Sigmoid colon (tissue), 7 donors: Measurements from ENCODE around the gene VPS26C. TPM values are rescaled to one million over a fixed set of nuclear protein-coding genes. Genes with fewer than 3 reads are reported as not detected.

Experiments
- DNase-seq: peaks from one replicate; pipeline ENCODE4 v3.0.0-alpha.2; 2019
- H3K27ac ChIP-seq, 4 donors: fragments of 200-600 bp; sonication (generic); one replicate each; pipeline ENCODE4 v1.5.1; 2016 to 2019; ENCODE audit warnings: mild to moderate bottlenecking in 1 of 4
- H3K27me3 ChIP-seq, 3 donors: fragments of 200-600 bp; sonication (generic); one replicate each; pipeline ENCODE4 v1.5.1; 2019; ENCODE audit warnings: mild to moderate bottlenecking in 1 of 3
- H3K36me3 ChIP-seq, 4 donors: fragments of 200-600 bp; sonication (generic); one replicate each; pipeline ENCODE4 v1.5.1; 2016 to 2019
- H3K4me1 ChIP-seq, 4 donors: fragments of 200-600 bp; sonication (generic); one replicate each; pipeline ENCODE4 v1.5.1; 2017 to 2019
- H3K4me3 ChIP-seq, 4 donors: fragments of 200-600 bp; sonication (generic); one replicate each; pipeline ENCODE4 v1.5.1; 2017 to 2019; ENCODE audit warnings: mild to moderate bottlenecking in 2 of 4, moderate library complexity in 1 of 4
- H3K9me3 ChIP-seq, 4 donors: fragments of 200-600 bp in 3 of 4; sonication (generic) in 3 of 4; one replicate each; pipeline versions ENCODE4 v1.5.1 to v1.6.1; 2013 to 2019
- CTCF ChIP-seq, 4 experiments: fragments of 450-650 bp in 3 of 4; fragments of 200-600 bp in 1 of 4; IDR thresholded peaks; one replicate each; pipeline ENCODE4 v1.5.1; 2016 to 2019; ENCODE audit warnings: antibody characterized with exemption in 4 of 4, mild to moderate bottlenecking in 3 of 4, moderate library complexity in 2 of 4
- EP300 ChIP-seq, 4 donors: sonication (generic); formaldehyde crosslinking; IDR thresholded peaks; one replicate each; pipeline ENCODE4 v1.6.1; 2017; ENCODE audit warnings: antibody characterized with exemption in 4 of 4
- POLR2A ChIP-seq, 2 donors: fragments of 450-650 bp; IDR thresholded peaks; one replicate each; pipeline ENCODE4 v1.6.1; 2016; ENCODE audit warnings: antibody characterized with exemption in 2 of 2, mild to moderate bottlenecking in 2 of 2, moderate library complexity in 2 of 2
- POLR2AphosphoS5 ChIP-seq, 4 donors: sonication (generic); formaldehyde crosslinking; IDR thresholded peaks; one replicate each; pipeline ENCODE4 v1.6.1; 2017; ENCODE audit warnings: antibody characterized with exemption in 4 of 4
- WGBS, 2 donors: extraction: QIAGEN DNeasy Blood & Tissue Kit; methylation state at CpG; one replicate each; pipeline ENCODE4 v1.1.7; 2013; 5-methylcytosine and 5-hydroxymethylcytosine counted together
- intact Hi-C: fragments of 100-400 bp; cut with DNase I; formaldehyde crosslinking; loops from one replicate; pipeline ENCODE4 v1.15.1; 2023
- polyA plus RNA-seq, 3 donors: library from polyadenylated mRNA; stranded (reverse); fragments of 200-250 nt; gene quantifications; one replicate each; pipeline ENCODE4 v1.2.3, GENCODE V29; 2013
- total RNA-seq, 4 donors: library from RNA; depleted of rRNA; stranded (reverse); fragments of >200 nt; gene quantifications; one replicate each; pipeline ENCODE4 v1.1.0, GENCODE V29; 2016
- donor health status: healthy with polysubstance abuse.
- donor health status: Bipolar disorder and iron deficiency.
- donor health status: healthy.

Gene VPS26C
- total and polyA plus RNA-seq, 7 donors = 34.2 to 71.7 (median 52.6) TPM

- TF ChIP-seq POLR2AphosphoS5 (IDR thresholded peaks at IDR 0.05) (no peak), CTCF (IDR thresholded peaks at IDR 0.05) (no peak), EP300 (IDR thresholded peaks at IDR 0.05) (no peak), POLR2A (IDR thresholded peaks at IDR 0.05) (no peak)
- Histone ChIP-seq H3K36me3 (peaks cover 13 to 98% (median 24%) of the 10 kb centered on the region in 4 donors), H3K27me3 (no peaks in the 10 kb centered on the region), H3K27ac (no peak overlapping the region), H3K4me1 (no peaks in the 10 kb centered on the region), H3K4me3 (no peak overlapping the region), H3K9me3 (no peaks in the 10 kb centered on the region)
- 92 to 98% methylated on average over 4 of the region's 4 CpGs for WGBS, 2 donors
- intact Hi-C loops = no loop called here
- DNase-seq = no peak
These were observed 69.4 kb downstream of the VPS26C start for GRCh38 chr21:37197746-37198145.

GRCh38 chr21:37196847-37197246 lies 70.3 kb downstream of the VPS26C start:
- DNase-seq = no peak
- Histone ChIP-seq H3K4me1 (no peaks in the 10 kb centered on the region), H3K9me3 (no peaks in the 10 kb centered on the region), H3K36me3 (peaks cover 13 to 97% (median 23%) of the 10 kb centered on the region in 4 donors), H3K4me3 (no peak overlapping the region), H3K27ac (no peak overlapping the region), H3K27me3 (no peaks in the 10 kb centered on the region)
- WGBS, 2 donors = 24 to 74% methylated on average over 8 of the region's 8 CpGs
- TF ChIP-seq POLR2AphosphoS5 (IDR thresholded peaks at IDR 0.05) = no peak
- no peak for TF ChIP-seq CTCF (IDR thresholded peaks at IDR 0.05)
- intact Hi-C loops = no loop called here

GRCh38 chr21:37195610-37196009 lies 71.5 kb downstream of the VPS26C start:
- WGBS, 2 donors = 94 to 95% methylated on average over 15 of the region's 15 CpGs
- peaks cover 13 to 97% (median 23%) of the 10 kb centered on the region in 4 donors for H3K36me3 ChIP-seq
- H3K27ac ChIP-seq = no peak overlapping the region
- no peaks in the 10 kb centered on the region for H3K27me3 ChIP-seq
- DNase-seq = no peak
- intact Hi-C loops = no loop called here
- no peaks in the 10 kb centered on the region for H3K9me3 ChIP-seq
- H3K4me3 ChIP-seq = no peak overlapping the region
- H3K4me1 ChIP-seq = no peaks in the 10 kb centered on the region
- TF ChIP-seq POLR2AphosphoS5 (IDR thresholded peaks at IDR 0.05) (no peak), POLR2A (IDR thresholded peaks at IDR 0.05) (no peak), EP300 (IDR thresholded peaks at IDR 0.05) (no peak), CTCF (IDR thresholded peaks at IDR 0.05) (no peak)

GRCh38 chr21:37195059-37195458 lies 72.1 kb downstream of the VPS26C start:
- H3K4me3 ChIP-seq = no peak overlapping the region
- intact Hi-C loops = no loop called here
- no peaks in the 10 kb centered on the region for H3K4me1 ChIP-seq
- DNase-seq = no peak
- WGBS, 2 donors = 91 to 95% methylated on average over 3 of the region's 3 CpGs
- peaks cover 10 to 97% (median 18%) of the 10 kb centered on the region in 4 donors for H3K36me3 ChIP-seq
- H3K9me3 ChIP-seq = no peaks in the 10 kb centered on the region
- no peaks in the 10 kb centered on the region for H3K27me3 ChIP-seq
- TF ChIP-seq POLR2A (IDR thresholded peaks at IDR 0.05) = no peak
- H3K27ac ChIP-seq = no peak overlapping the region

- H3K4me1 ChIP-seq = no peaks in the 10 kb centered on the region
These were observed 73.5 kb downstream of the VPS26C start for GRCh38 chr21:37193676-37194075.

More at GRCh38 chr21:37193676-37194075, 73.5 kb downstream of the VPS26C start:
- Histone ChIP-seq H3K27me3 (no peaks in the 10 kb centered on the region), H3K9me3 (no peaks in the 10 kb centered on the region), H3K36me3 (peaks cover 9 to 97% (median 12%) of the 10 kb centered on the region in 4 donors), H3K27ac (no peak overlapping the region), H3K4me3 (no peak overlapping the region)
- TF ChIP-seq POLR2AphosphoS5 (IDR thresholded peaks at IDR 0.05) (no peak), CTCF (IDR thresholded peaks at IDR 0.05) (no peak), EP300 (IDR thresholded peaks at IDR 0.05) (no peak), POLR2A (IDR thresholded peaks at IDR 0.05) (no peak)
- WGBS, 2 donors = 94% methylated on average over 6 of the region's 6 CpGs
- intact Hi-C loops = no loop called here
- DNase-seq = no peak
